ENCODE measurements around the gene SNX15.

Gene SNX15

GRCh38 chr11:65058012-65058411, 30.8 kb downstream of the SNX15 start:
- DNase-seq: peak; percentile 56

- DNase-seq: peak; percentile 27
These were observed 31.3 kb downstream of the SNX15 start, which contains the start of gene NAALADL1 for GRCh38 chr11:65058419-65059054. Gene NAALADL1 (minus strand): TSS chr11:65058553. CDS start chr11:65058521, 32 bp downstream.

- no peak for DNase-seq
These were observed 32.3 kb downstream of the SNX15 start for GRCh38 chr11:65059523-65059922.

GRCh38 chr11:65059959-65060824, 33.0 kb downstream of the SNX15 start:
- DNase-seq: no peak

GRCh38 chr11:65060913-65061408, 33.7 kb downstream of the SNX15 start:
- DNase-seq: no peak

GRCh38 chr11:65063532-65063931, 36.3 kb downstream of the SNX15 start:
- no peak for DNase-seq

- DNase-seq: no peak
These were observed 37.6 kb downstream of the SNX15 start for GRCh38 chr11:65064847-65065240.

- no peak for DNase-seq
These were observed 38.6 kb downstream of the SNX15 start for GRCh38 chr11:65065851-65066250.

- peak; percentile 45 for DNase-seq
These were observed 39.1 kb downstream of the SNX15 start for GRCh38 chr11:65066315-65066714.

- DNase-seq: peak; percentile 96
These were observed 39.6 kb downstream of the SNX15 start for GRCh38 chr11:65066805-65067291.

- DNase-seq: no peak
These were observed 40.2 kb downstream of the SNX15 start for GRCh38 chr11:65067446-65067845.

- DNase-seq: no peak
These were observed 42.0 kb downstream of the SNX15 start for GRCh38 chr11:65069217-65069616.

- no peak for DNase-seq
These were observed 44.8 kb downstream of the SNX15 start for GRCh38 chr11:65071907-65072630.

GRCh38 chr11:65072631-65072966, 45.4 kb downstream of the SNX15 start:
- DNase-seq: no peak

- peak; percentile 23 for DNase-seq
These were observed 50.2 kb downstream of the SNX15 start for GRCh38 chr11:65077451-65077850.

- peak; percentile 62 for DNase-seq
These were observed 50.9 kb downstream of the SNX15 start for GRCh38 chr11:65078151-65078550.

- DNase-seq: no peak
These were observed 51.6 kb downstream of the SNX15 start for GRCh38 chr11:65078786-65079342.

- no peak for DNase-seq
These were observed 56.0 kb downstream of the SNX15 start for GRCh38 chr11:65083134-65083833.

- DNase-seq: peak; percentile 98
These were observed 56.8 kb downstream of the SNX15 start, which contains the start of the genes CDCA5 and ZFPL1 for GRCh38 chr11:65083834-65084597. Gene CDCA5 (minus strand): TSS chr11:65084040. CDS start chr11:65083978, 62 bp downstream. Gene ZFPL1 (plus strand): TSS chr11:65084222. CDS start chr11:65084699, 477 bp downstream.

- DNase-seq: no peak
These were observed 57.5 kb downstream of the SNX15 start for GRCh38 chr11:65084598-65085375.
